ENCODE data around the gene RAB11FIP4. TPM values are rescaled to one million over a fixed set of nuclear protein-coding genes. Genes with fewer than 3 reads are reported as not detected.

RAB11FIP4 gene
- total and polyA plus RNA-seq, 9 donors = 1.8 to 16.5 (median 6.4) TPM

- Histone ChIP-seq H3K4me1 (ENCODE audit: insufficient read depth) (peaks cover 13% of the 10 kb centered on the region), H3K36me3 (no peaks in the 10 kb centered on the region), H3K9me3 (no peaks in the 10 kb centered on the region), H3K27ac (peak overlapping the region; percentile 35 to 81), H3K4me3 (no peak overlapping the region), H3K27me3 (no peaks in the 10 kb centered on the region)
- WGBS, 3 donors = 51 to 70% (median 52%) methylated on average over 9 of the region's 9 CpGs
- intact Hi-C loops (cut with DNase I) = loop anchor here in 1 of 4 donors (5.0 kb wide), 1 partner anchor 286 kb away; no protein-coding TSS in a partner anchor
- TF ChIP-seq CTCF (IDR thresholded peaks at IDR 0.05) = no peak
- no peak for TF ChIP-seq EP300 (IDR thresholded peaks at IDR 0.05)
- TF ChIP-seq POLR2A (IDR thresholded peaks at IDR 0.05) = no peak
- no peak for DNase-seq
These were observed 170.2 kb downstream of the RAB11FIP4 start for GRCh38 chr17:31561469-31562375.

- intact Hi-C loops (cut with DNase I) = loop anchor here in 1 of 4 donors (5.0 kb wide), 1 partner anchor 285 kb away; no protein-coding TSS in a partner anchor
- TF ChIP-seq POLR2A (IDR thresholded peaks at IDR 0.05) (no peak), EP300 (IDR thresholded peaks at IDR 0.05) (no peak), CTCF (IDR thresholded peaks at IDR 0.05) (no peak)
- Histone ChIP-seq H3K4me1 (ENCODE audit: insufficient read depth) (peaks cover 13% of the 10 kb centered on the region), H3K36me3 (no peaks in the 10 kb centered on the region), H3K4me3 (no peak overlapping the region), H3K9me3 (no peaks in the 10 kb centered on the region), H3K27ac (no peak overlapping the region), H3K27me3 (no peaks in the 10 kb centered on the region)
- 77 to 87% (median 82%) methylated on average over 8 of the region's 8 CpGs for WGBS, 3 donors
- no peak for DNase-seq
These were observed 170.9 kb downstream of the RAB11FIP4 start for GRCh38 chr17:31562376-31562840.

GRCh38 chr17:31564291-31564690 is 172.8 kb downstream of the RAB11FIP4 start:
- DNase-seq = no peak
- Histone ChIP-seq H3K4me3 (no peak overlapping the region), H3K9me3 (no peaks in the 10 kb centered on the region), H3K36me3 (no peaks in the 10 kb centered on the region), H3K27ac (no peak overlapping the region), H3K4me1 (ENCODE audit: insufficient read depth) (peaks cover 14% of the 10 kb centered on the region), H3K27me3 (no peaks in the 10 kb centered on the region)
- 91% methylated on average over 8 of the region's 8 CpGs for WGBS, 3 donors
- TF ChIP-seq POLR2A (IDR thresholded peaks at IDR 0.05) (no peak), CTCF (IDR thresholded peaks at IDR 0.05) (no peak), EP300 (IDR thresholded peaks at IDR 0.05) (no peak)
- intact Hi-C loops (cut with DNase I) = loop anchor here in 1 of 4 donors (5.0 kb wide), 1 partner anchor 283 kb away; no protein-coding TSS in a partner anchor

GRCh38 chr17:31564883-31565301 is 173.4 kb downstream of the RAB11FIP4 start:
- H3K4me1 ChIP-seq (ENCODE audit: insufficient read depth) = peaks cover 11% of the 10 kb centered on the region
- no peaks in the 10 kb centered on the region for H3K36me3 ChIP-seq
- H3K9me3 ChIP-seq = no peaks in the 10 kb centered on the region
- no peak overlapping the region for H3K4me3 ChIP-seq
- no peak for TF ChIP-seq CTCF (IDR thresholded peaks at IDR 0.05)
- TF ChIP-seq POLR2A (IDR thresholded peaks at IDR 0.05) = no peak
- no peak for TF ChIP-seq EP300 (IDR thresholded peaks at IDR 0.05)
- H3K27me3 ChIP-seq = no peaks in the 10 kb centered on the region
- H3K27ac ChIP-seq = no peak overlapping the region
- WGBS, 3 donors = 44 to 55% (median 51%) methylated on average over 6 of the region's 6 CpGs
- peak in 3 of 5 donors; percentile 37 to 45 (median 42) for DNase-seq
- intact Hi-C loops (cut with DNase I) = loop anchor here in 1 of 4 donors (5.0 kb wide), 1 partner anchor 282 kb away; no protein-coding TSS in a partner anchor
